ENCODE data around the gene P2RX3. TPM values are rescaled to one million over a fixed set of nuclear protein-coding genes. Genes with fewer than 3 reads are reported as not detected.

The P2RX3 gene
- total RNA-seq, 1 donor from 2014 or later, result not detected

GRCh38 chr11:57370251-57370650 lies 32.1 kb downstream of the P2RX3 start:
- peak in 1 of 2 donors; percentile 18 for DNase-seq (ENCODE audit: low read depth in 2 of 2)

- no peak for DNase-seq (ENCODE audit: low read depth in 2 of 2)
These were observed 32.8 kb downstream of the P2RX3 start for GRCh38 chr11:57370941-57371340.

- DNase-seq (ENCODE audit: low read depth in 2 of 2), result no peak
These were observed 35.0 kb downstream of the P2RX3 start for GRCh38 chr11:57373146-57373545.

- no peak for DNase-seq (ENCODE audit: low read depth in 2 of 2)
These were observed 36.8 kb downstream of the P2RX3 start for GRCh38 chr11:57374966-57375365.

- DNase-seq (ENCODE audit: low read depth in 2 of 2), result no peak
These were observed 37.3 kb downstream of the P2RX3 start for GRCh38 chr11:57375490-57375889.

GRCh38 chr11:57376095-57377090 lies 38.2 kb downstream of the P2RX3 start:
- DNase-seq (ENCODE audit: low read depth in 2 of 2), result no peak

- DNase-seq (ENCODE audit: low read depth in 2 of 2), result no peak
These were observed 39.0 kb downstream of the P2RX3 start for GRCh38 chr11:57377107-57377506.

GRCh38 chr11:57378186-57378585 lies 40.0 kb downstream of the P2RX3 start:
- no peak for DNase-seq (ENCODE audit: low read depth in 2 of 2)

- DNase-seq (ENCODE audit: low read depth in 2 of 2), result peak in 1 of 2 donors; percentile 28
These were observed 41.6 kb downstream of the P2RX3 start for GRCh38 chr11:57379732-57380131.

GRCh38 chr11:57380975-57381374 lies 42.8 kb downstream of the P2RX3 start, which contains the start of gene PRG3:
TSS of gene PRG3 (minus strand) at chr11:57381150. CDS start at chr11:57380708, 442 bp downstream.
- DNase-seq (ENCODE audit: low read depth in 2 of 2), result no peak

GRCh38 chr11:57386178-57386940 lies 48.2 kb downstream of the P2RX3 start:
- no peak for DNase-seq (ENCODE audit: low read depth in 2 of 2)

GRCh38 chr11:57387289-57388030 lies 49.3 kb downstream of the P2RX3 start:
- peak in 1 of 2 donors; percentile 54 for DNase-seq (ENCODE audit: low read depth in 2 of 2)

GRCh38 chr11:57390535-57390934 lies 52.4 kb downstream of the P2RX3 start, which contains the start of gene PRG2:
TSS of gene PRG2 (minus strand) at chr11:57390650. CDS start at chr11:57389944, 706 bp downstream.
- DNase-seq (ENCODE audit: low read depth in 2 of 2), result no peak

GRCh38 chr11:57391111-57391510 lies 53.0 kb downstream of the P2RX3 start:
- DNase-seq (ENCODE audit: low read depth in 2 of 2), result no peak

- DNase-seq (ENCODE audit: low read depth in 2 of 2), result no peak
These were observed 53.4 kb downstream of the P2RX3 start for GRCh38 chr11:57391539-57391938.

- DNase-seq (ENCODE audit: low read depth in 2 of 2), result no peak
These were observed 54.1 kb downstream of the P2RX3 start for GRCh38 chr11:57392066-57392762.

GRCh38 chr11:57392763-57393105 lies 54.6 kb downstream of the P2RX3 start:
- no peak for DNase-seq (ENCODE audit: low read depth in 2 of 2)

- no peak for DNase-seq (ENCODE audit: low read depth in 2 of 2)
These were observed 56.2 kb downstream of the P2RX3 start for GRCh38 chr11:57394203-57394965.

GRCh38 chr11:57395905-57396623 lies 57.9 kb downstream of the P2RX3 start:
- no peak for DNase-seq (ENCODE audit: low read depth in 2 of 2)

Data from dermis microvascular lymphatic vessel endothelial cell (primary cell).